HepG2 (cell line): ENCODE measurements around the gene ZMIZ1. TPM values are rescaled to one million over a fixed set of nuclear protein-coding genes. Genes with fewer than 3 reads are reported as not detected.

ENCODE experiments used
- AHR ChIP-seq: IDR thresholded peaks from 2 replicates; pipeline ENCODE4 v1.6.1; 2018; ENCODE audit warnings: missing genetic modification reagents, missing compliant biosample characterization
- AKAP8 ChIP-seq: sonication (generic); formaldehyde crosslinking; IDR thresholded peaks from 2 replicates; pipeline ENCODE4 v1.5.1; 2020; ENCODE audit warnings: mild to moderate bottlenecking, missing genetic modification reagents
- CBX2 ChIP-seq, 2 experiments: fragments of 200-600 bp in 1 of 2; sonication (generic); formaldehyde crosslinking in 1 of 2; IDR thresholded peaks; 2 replicates each; pipeline versions ENCODE4 v1.7.0 to v1.8.1; 2018 to 2022; ENCODE audit warnings: low read depth in 2 of 2, low read length in 1 of 2, mild to moderate bottlenecking in 1 of 2, missing genetic modification reagents in 1 of 2
- CENPX ChIP-seq: sonication (generic); formaldehyde crosslinking; IDR thresholded peaks from 2 replicates; pipeline ENCODE4 v1.9.0; 2021; ENCODE audit warnings: mild to moderate bottlenecking, missing genetic modification reagents, moderate library complexity
- DR1 ChIP-seq: sonication (generic); formaldehyde crosslinking; IDR thresholded peaks from 2 replicates; pipeline ENCODE4 v1.8.0; 2021; ENCODE audit warnings: mild to moderate bottlenecking, missing genetic modification reagents, inconsistent platforms
- FOSL2 ChIP-seq: sonication (generic); formaldehyde crosslinking; IDR thresholded peaks from 2 replicates; pipeline ENCODE4 v1.4.0; 2020; ENCODE audit warnings: missing genetic modification reagents
- FOXA3 ChIP-seq: IDR thresholded peaks from 2 replicates; pipeline ENCODE4 v1.6.1; 2016; ENCODE audit warnings: missing genetic modification reagents, missing compliant biosample characterization
- FOXK2 ChIP-seq: fragments of 450-650 bp; IDR thresholded peaks from 2 replicates; pipeline ENCODE4 v1.6.1; 2016
- KMT2A ChIP-seq: sonication (generic); formaldehyde crosslinking; IDR thresholded peaks from 2 replicates; pipeline ENCODE4 v1.4.0; 2020; ENCODE audit warnings: missing genetic modification reagents
- MTA3 ChIP-seq: sonication (generic); formaldehyde crosslinking; IDR thresholded peaks from 2 replicates; pipeline ENCODE4 v1.4.0; 2020; ENCODE audit warnings: missing genetic modification reagents
- MYNN ChIP-seq: sonication (generic); formaldehyde crosslinking; IDR thresholded peaks from 2 replicates; pipeline ENCODE4 v1.4.0; 2020; ENCODE audit warnings: mild to moderate bottlenecking, low read depth, missing genetic modification reagents
- NPAS2 ChIP-seq: sonication (generic); formaldehyde crosslinking; IDR thresholded peaks from 2 replicates; pipeline ENCODE4 v1.8.0; 2022; ENCODE audit warnings: mild to moderate bottlenecking, missing genetic modification reagents, borderline replicate concordance
- RERE ChIP-seq: IDR thresholded peaks from 2 replicates; pipeline ENCODE4 v1.6.1; 2016; ENCODE audit warnings: low read depth, missing genetic modification reagents, missing compliant biosample characterization
- SIN3B ChIP-seq: fragments of 150-350 bp; IDR thresholded peaks from 2 replicates; pipeline ENCODE4 v1.6.1; 2014; ENCODE audit warnings: low read length
- TBP ChIP-seq: sonication (generic); formaldehyde crosslinking; IDR thresholded peaks from 2 replicates; pipeline ENCODE4 v1.5.0; 2020; ENCODE audit warnings: missing genetic modification reagents
- TOE1 ChIP-seq: sonication (generic); formaldehyde crosslinking; IDR thresholded peaks from 2 replicates; pipeline ENCODE4 v1.4.0; 2020; ENCODE audit warnings: mild to moderate bottlenecking, missing genetic modification reagents
- WIZ ChIP-seq: sonication (generic); formaldehyde crosslinking; IDR thresholded peaks from 2 replicates; pipeline ENCODE4 v1.5.1; 2020; ENCODE audit warnings: mild to moderate bottlenecking, missing genetic modification reagents
- ZBTB21 ChIP-seq: sonication (generic); formaldehyde crosslinking; IDR thresholded peaks from 2 replicates; pipeline ENCODE4 v1.4.0; 2020; ENCODE audit warnings: missing genetic modification reagents
- ZNF326 ChIP-seq: sonication (generic); formaldehyde crosslinking; IDR thresholded peaks from 2 replicates; pipeline ENCODE4 v1.4.0; 2020; ENCODE audit warnings: missing genetic modification reagents, borderline replicate concordance
- ZNF432 ChIP-seq: sonication (generic); formaldehyde crosslinking; IDR thresholded peaks from 2 replicates; pipeline ENCODE4 v1.5.0; 2020; ENCODE audit warnings: missing genetic modification reagents, mild to moderate bottlenecking, borderline replicate concordance
- ZNF44 ChIP-seq: sonication (generic); formaldehyde crosslinking; IDR thresholded peaks from 2 replicates; pipeline ENCODE4 v1.5.1; 2020; ENCODE audit warnings: mild to moderate bottlenecking, missing genetic modification reagents
- ZNF660 ChIP-seq: sonication (generic); formaldehyde crosslinking; IDR thresholded peaks from 2 replicates; pipeline ENCODE4 v1.5.1; 2020; ENCODE audit warnings: mild to moderate bottlenecking, low read depth, missing genetic modification reagents, borderline replicate concordance
- ZNF713 ChIP-seq: sonication (generic); formaldehyde crosslinking; IDR thresholded peaks from 2 replicates; pipeline ENCODE4 v1.4.0; 2020; ENCODE audit warnings: mild to moderate bottlenecking, missing genetic modification reagents
- ZNF768 ChIP-seq: sonication (generic); formaldehyde crosslinking; IDR thresholded peaks from 2 replicates; pipeline ENCODE4 v1.4.0; 2020; ENCODE audit warnings: missing genetic modification reagents
- polyA plus RNA-seq, 8 experiments: library from polyadenylated mRNA; depleted of rRNA in 3 of 8; stranded (reverse) in 7 of 8; unstranded in 1 of 8; fragments of >200 nt; fragmentation: Illumina TruSeq in 4 of 8; extraction: Trizol in 4 of 8; gene quantifications; 2 replicates each; pipeline versions ENCODE4 v1.2.1 to v1.2.3, GENCODE V29; 2011 to 2016; ENCODE audit warnings: low read depth in 4 of 8, missing spikeins in 1 of 8, mixed read lengths in 1 of 8; ENCODE audit not compliant: insufficient read depth in 1 of 8
- total RNA-seq, 5 experiments: library from RNA; depleted of rRNA; stranded (reverse); fragments of >200 nt; fragmentation: Illumina TruSeq; extraction: Trizol; gene quantifications; 2 replicates each; pipeline ENCODE4 v1.2.3, GENCODE V29; 2016; ENCODE audit warnings: low read depth in 1 of 5
- TF ChIP-seq, protein P1 (sequence below): IDR thresholded peaks from 2 replicates; pipeline ENCODE4 v1.6.1; 2016; ENCODE audit warnings: missing genetic modification reagents, missing compliant biosample characterization
- TF ChIP-seq, protein P2 (sequence below): sonication (generic); formaldehyde crosslinking; IDR thresholded peaks from 2 replicates; pipeline ENCODE4 v1.5.1; 2020; ENCODE audit warnings: missing genetic modification reagents, mild to moderate bottlenecking, borderline replicate concordance

ZMIZ1 gene
- total and polyA plus RNA-seq, 2 of the 13 experiments (the other 11 are each of a cell fraction or from before 2014, with no cell fraction given), result 5.3 to 10.2 TPM

GRCh38 chr10:79188154-79188965, 119.6 kb downstream of the ZMIZ1 start (continued):
- TF ChIP-seq AKAP8 (CRISPR knock-in tag) (0 out of 2 replicates have a peak, but pooled peaks have one; percentile 23), ZBTB21 (CRISPR knock-in tag) (no peak), MTA3 (CRISPR knock-in tag) (no peak), ZNF432 (CRISPR knock-in tag) (no peak), SIN3B (no peak), ZNF660 (CRISPR knock-in tag) (no peak), RERE (CRISPR knock-in tag) (peak; percentile 55; the same call in 1 of the 2 replicates), ZNF44 (CRISPR knock-in tag) (no peak), FOXK2 (no peak), ZNF326 (no peak), NPAS2 (CRISPR knock-in tag) (no peak), AHR (CRISPR knock-in tag) (no peak), DR1 (CRISPR knock-in tag) (no peak; the same call in 1 of the 2 replicates), KMT2A (CRISPR knock-in tag) (no peak), MYNN (CRISPR knock-in tag) (no peak), WIZ (CRISPR knock-in tag) (no peak), FOXA3 (CRISPR knock-in tag) (peak; percentile 58), ZNF768 (peak; percentile 57; the same call in 1 of the 2 replicates), FOSL2 (CRISPR knock-in tag) (peak; percentile 62), TBP (CRISPR knock-in tag) (no peak), TOE1 (CRISPR knock-in tag) (no peak), CBX2 (IDR thresholded peaks at IDR 0.05; ENCODE audit: low read depth, low read length) (no peak), CBX2 (CRISPR knock-in tag; IDR thresholded peaks at IDR 0.05; ENCODE audit: low read depth) (no peak), CENPX (no peak), ZNF713 (CRISPR knock-in tag) (no peak)
- TF ChIP-seq, protein P1, sequence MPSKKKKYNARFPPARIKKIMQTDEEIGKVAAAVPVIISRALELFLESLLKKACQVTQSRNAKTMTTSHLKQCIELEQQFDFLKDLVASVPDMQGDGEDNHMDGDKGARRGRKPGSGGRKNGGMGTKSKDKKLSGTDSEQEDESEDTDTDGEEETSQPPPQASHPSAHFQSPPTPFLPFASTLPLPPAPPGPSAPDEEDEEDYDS (CRISPR knock-in tag), result peak; percentile 62
- TF ChIP-seq, protein P2, sequence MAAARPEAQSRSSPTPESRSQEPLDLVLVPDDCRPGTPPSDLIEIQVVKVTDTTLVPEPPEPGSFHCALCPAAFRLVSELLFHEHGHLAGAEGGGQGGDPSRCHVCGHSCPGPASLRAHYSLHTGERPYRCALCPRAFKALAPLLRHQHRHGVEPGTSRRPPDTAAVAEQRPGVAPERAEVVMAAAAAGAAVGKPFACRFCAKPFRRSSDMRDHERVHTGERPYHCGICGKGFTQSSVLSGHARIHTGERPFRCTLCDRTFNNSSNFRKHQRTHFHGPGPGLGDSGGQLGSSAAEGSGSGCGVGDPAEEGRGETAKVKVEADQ (CRISPR knock-in tag), result no peak
